IPS-18a (cell line): ENCODE results near the gene LYZL1.
"Not testable (repeated sequence)": the region's sequence is repeated elsewhere in the genome, so short reads cannot be mapped to it uniquely, and the experiment has no call there.

Experiments
- H3K27ac ChIP-seq: one replicate; pipeline ENCODE4 v1.5.1; 2013; ENCODE audit warnings: low read length
- H3K27me3 ChIP-seq: one replicate; pipeline ENCODE4 v1.6.1; 2013; ENCODE audit warnings: mild to moderate bottlenecking, low read length; ENCODE audit not compliant: control insufficient read depth, insufficient read depth
- H3K36me3 ChIP-seq: one replicate; pipeline ENCODE4 v1.6.1; 2013; ENCODE audit warnings: low read depth, low read length; ENCODE audit not compliant: control insufficient read depth
- H3K4me1 ChIP-seq: one replicate; pipeline ENCODE4 v1.6.1; 2013; ENCODE audit warnings: low read depth, low read length; ENCODE audit not compliant: control insufficient read depth
- H3K4me3 ChIP-seq: one replicate; pipeline ENCODE4 v1.5.1; 2013; ENCODE audit warnings: low read length
- H3K9ac ChIP-seq: one replicate; pipeline ENCODE4 v1.6.1; 2013; ENCODE audit warnings: mild to moderate bottlenecking, low read length, moderate library complexity
- H3K9me3 ChIP-seq: one replicate; pipeline ENCODE4 v1.6.1; 2013; ENCODE audit warnings: low read depth, low read length; ENCODE audit not compliant: control insufficient read depth

LYZL1 gene

GRCh38 chr10:29360215-29360853 lies 71.5 kb downstream of the LYZL1 start:
- not testable (repeated sequence) for H3K9ac ChIP-seq, H3K9me3 ChIP-seq, H3K27me3 ChIP-seq, H3K27ac ChIP-seq, H3K36me3 ChIP-seq, H3K4me3 ChIP-seq, H3K4me1 ChIP-seq
